ENCODE data around the gene NEUROG2.
A peak's percentile ranks its signal among the peaks of the same experiment; 100 is the strongest.
"Not testable (repeated sequence)": the region's sequence is repeated elsewhere in the genome, so short reads cannot be mapped to it uniquely, and the experiment has no call there.

NEUROG2 gene

DNA sequence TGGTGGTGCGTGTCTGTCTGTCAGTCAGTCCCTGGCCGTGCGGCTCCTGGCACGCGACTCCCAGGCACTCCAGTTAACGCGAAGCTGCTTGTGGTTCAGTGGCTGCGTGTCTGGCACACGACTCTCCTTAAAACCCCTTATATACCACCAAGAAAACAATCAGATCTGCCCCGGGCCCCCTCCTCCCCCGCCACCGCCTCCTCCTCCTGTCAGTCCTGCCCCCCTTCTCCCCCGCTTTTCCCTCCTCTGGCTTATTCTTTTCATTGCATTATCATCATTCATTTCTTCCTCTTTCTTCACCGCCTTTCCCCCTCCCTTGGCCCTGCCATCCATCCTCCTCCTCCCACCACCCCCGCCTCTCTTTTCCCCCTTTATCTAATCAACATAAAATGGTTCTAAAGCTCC lies at the start of gene NEUROG2:
TSS of gene NEUROG2 (minus strand) at position 115 of the 405 bp plus-strand sequence. CDS start 705 bp downstream, outside the sequence.
- DNase-seq, result no peak

DNA sequence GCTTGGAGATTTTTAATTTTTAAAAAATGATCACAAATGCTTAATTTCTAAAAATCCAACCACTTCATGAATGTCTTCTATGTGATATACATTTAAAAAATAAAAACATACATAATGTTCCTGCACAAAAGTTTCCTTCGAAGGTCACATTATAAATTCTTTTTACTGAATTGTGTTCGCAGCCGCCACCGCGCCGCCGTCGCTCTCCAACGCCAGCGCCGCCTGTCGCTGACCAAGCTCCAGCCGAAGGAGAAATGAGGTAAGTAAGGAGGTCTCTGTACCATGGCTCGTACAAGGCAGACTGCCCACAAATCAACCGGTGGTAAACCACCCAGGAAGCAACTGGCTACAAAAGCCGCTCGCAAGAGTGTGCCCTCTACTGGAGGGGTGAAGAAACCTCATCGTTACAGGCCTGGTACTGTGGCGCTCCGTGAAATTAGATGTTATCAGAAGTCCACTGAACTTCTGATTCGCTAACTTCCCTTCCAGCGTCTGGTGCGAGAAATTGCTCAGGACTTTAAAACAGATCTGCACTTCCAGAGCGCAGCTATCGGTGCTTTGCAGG lies 48.8 kb upstream of the NEUROG2 start:
- no peak for DNase-seq

DNA sequence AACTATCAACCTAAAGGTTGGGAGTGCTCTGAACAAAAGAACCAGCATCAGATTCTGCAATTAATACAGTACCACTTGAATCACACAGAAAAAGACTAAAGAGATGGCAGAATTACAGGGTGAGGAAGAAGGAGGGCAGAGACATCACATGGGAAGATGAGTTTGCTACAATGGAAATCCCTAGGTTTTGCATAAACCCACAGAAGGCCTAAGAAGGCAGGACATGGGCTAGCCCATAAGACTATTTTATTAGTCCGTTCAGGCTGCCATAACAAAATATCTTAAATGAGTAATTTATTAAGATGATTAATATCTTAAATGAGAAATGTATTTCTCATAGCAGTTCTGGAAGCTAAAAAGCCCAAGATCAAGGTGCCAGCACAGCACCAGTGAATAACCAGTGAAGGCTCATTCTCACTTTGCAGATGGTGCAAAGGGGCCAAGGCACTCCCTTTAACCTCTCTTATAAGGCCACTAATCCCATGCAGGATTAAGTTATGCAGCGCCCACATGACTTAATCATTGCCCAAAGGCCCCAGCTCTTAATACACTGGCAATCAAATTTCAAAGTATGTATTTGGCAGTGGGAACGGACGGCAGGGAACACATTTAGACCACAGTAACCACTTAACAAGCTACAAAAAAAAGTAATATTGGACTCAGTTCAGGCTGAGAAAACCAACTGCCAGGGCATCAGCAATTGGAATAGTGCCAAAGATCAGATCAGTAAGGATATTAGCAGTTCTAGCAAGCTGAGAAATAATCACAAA lies 47.6 kb upstream of the NEUROG2 start:
- no peak for DNase-seq

DNA sequence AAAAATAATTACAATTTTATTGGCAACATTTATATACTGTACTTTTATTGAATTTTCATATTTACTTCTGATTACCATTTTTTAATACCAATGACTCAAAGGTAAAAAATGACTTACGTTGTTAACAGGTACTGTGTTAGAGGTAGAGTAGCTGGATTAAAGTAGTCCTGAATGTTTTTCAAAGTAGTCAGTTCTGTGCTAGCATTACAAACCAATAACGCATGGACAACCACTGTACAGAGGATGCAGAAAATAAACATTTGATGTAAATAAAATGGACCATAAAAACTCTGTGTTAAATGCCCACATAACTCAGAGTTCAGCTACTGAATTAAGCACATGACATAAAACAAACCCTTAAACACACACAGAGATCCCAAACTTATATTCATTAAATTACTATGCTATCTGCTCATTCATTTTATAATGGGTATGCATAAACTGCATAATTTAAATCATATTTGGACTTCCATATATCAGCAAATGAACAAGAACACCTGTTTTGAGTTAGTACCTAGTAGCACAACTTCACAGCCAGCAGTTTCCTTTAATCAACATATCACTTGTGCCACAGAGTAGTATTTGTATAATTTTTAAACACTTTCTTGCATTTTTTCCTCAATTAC lies 46.4 kb upstream of the NEUROG2 start:
- DNase-seq, result no peak

DNA sequence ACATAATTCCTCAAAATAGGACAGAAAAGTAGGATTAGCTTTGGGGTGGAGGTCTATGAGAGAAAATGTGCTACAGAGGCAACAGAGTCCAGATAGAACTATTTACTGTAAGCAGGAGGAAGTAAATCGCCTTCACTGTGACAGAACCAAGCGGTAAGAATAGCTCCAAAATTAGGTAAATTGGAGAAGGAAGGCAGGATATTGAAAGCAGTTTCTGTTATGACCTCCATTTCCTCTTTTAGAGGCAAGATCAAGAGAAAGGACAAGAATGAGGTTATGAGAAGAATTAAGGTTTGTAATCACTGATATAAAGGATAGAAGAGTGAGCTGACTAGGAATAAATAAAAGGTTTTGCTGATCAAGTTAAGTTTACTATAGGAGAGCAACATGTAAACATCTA lies 44.1 kb upstream of the NEUROG2 start:
- DNase-seq, result no peak

DNA sequence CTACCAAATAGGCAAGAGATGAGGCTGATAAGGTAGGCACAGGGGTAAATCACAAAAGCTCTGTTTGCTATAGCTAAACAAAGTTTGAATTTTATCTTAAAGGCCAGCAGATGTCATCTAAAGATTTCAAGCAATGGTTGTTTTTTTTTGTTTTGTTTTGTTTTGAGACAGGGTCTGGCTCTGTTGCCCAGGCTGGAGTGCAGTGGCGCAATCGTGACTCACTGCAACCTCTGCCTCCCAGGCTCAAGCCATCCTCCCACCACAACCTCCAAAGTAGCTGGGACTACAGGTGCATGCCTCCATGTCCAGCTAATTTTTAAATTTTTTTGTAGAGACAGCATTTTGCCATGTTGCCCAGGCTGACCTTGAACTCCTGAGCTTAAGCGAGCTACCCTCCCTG lies 43.1 kb upstream of the NEUROG2 start:
- DNase-seq, result no peak

DNA sequence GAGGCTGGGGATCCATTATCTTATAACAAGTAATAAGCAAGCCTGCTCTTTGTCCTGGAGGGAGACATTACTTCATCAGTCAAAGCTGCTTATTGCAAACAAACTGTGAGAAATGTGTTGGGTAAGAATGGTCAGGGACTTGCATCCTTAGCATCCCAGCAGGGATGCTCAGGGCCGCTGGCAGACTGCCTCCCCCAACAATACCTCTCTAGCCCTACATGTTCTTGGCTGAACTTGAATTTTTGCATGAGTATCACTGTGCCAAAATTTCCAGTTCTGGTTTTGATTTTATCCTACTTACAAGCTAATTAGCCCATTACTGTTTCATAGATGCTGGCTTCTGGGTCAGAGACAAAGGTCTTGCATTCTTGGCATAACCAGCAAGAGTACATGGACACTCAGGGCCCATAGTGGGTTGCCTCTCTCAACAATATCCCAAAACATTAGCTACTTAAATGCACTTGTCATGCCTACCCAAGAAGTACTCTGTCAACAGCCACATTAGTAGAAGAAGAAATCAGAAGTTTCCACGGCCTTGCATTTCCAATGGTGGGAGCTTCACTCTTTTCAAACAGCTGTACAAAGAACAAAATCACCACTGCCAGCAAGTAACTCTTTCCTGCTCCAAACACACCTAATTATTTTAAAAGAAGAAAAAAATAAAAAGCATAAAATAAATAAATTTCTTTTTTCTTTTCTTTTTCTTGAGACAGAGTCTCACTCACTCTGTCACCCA lies 41.9 kb upstream of the NEUROG2 start:
- peak in 2 of 56 donors; percentile 2 to 7 for DNase-seq

DNA sequence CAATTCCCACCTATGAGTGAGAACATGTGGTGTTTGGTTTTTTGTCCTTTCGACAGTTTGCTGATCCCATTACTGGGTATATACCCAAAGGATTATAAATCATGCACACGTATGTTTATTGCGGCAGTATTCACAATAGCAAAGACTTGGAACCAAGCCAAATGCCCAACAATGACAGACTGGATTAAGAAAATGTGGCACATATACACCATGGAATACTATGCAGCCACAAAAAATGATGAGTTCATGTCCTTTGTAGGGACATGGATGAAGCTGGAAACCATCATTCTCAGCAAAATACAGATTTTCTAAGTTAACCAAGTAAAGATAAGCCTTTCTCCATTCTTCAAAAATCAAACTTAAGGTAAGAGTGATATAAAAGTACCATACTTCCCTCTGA lies 38.3 kb upstream of the NEUROG2 start:
- not testable (repeated sequence) for DNase-seq

DNA sequence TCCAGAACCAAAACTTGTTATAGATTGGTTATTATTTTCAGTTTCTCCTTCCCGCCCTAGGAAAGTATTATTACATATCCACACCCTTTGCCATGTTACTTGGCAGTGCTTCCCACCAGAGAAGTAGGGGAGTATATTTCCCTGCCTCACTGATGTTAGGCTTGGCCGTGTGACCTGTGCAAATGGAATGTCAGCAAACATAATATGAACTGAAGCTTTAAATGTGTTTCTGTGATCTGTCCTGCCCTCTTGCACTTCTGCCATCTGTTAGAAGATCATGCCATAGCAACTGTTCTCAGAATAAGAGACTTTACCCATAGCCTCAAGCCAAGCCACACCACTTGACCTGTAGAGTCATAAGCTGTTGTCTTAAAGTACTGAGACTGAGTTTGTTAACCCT lies 36.7 kb upstream of the NEUROG2 start:
- DNase-seq, result no peak

DNA sequence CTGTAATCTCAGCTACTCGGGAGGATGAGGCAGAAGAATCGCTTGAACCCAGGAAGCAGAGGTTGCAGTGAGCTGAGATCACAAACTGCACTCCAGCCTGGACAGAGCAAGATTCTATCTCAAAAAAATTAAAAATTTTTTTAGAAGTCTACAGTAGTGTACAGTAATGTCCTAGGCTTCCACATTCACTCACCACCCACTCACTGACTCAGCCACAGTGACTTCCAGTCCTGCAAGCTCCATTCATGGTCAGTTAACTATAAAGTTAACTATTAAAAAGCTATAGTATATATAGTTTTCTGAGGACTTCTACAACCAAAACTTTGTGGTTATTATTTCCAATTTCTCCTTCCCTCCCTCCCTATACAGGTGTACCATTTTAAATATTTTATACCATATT lies 34.7 kb upstream of the NEUROG2 start:
- DNase-seq, result no peak

DNA sequence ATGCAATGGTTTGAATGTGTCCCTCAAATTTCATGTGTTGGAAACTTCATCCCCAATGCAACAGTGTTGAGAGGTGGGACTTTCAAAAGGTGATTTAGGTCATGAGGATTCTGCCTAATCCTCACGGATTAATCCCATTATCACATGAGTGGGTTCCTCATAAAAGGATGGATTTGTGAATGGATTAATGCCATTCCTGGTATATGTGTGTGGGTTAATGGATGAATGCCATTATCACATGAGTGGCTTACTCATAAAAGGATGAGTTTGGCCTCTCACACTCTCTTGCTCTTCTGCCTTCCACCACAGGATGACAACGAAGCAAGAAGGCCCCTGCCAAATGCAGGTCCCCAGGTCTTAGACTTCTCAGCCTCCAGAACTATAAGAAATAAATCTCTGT lies 30.5 kb upstream of the NEUROG2 start:
- no peak for DNase-seq

DNA sequence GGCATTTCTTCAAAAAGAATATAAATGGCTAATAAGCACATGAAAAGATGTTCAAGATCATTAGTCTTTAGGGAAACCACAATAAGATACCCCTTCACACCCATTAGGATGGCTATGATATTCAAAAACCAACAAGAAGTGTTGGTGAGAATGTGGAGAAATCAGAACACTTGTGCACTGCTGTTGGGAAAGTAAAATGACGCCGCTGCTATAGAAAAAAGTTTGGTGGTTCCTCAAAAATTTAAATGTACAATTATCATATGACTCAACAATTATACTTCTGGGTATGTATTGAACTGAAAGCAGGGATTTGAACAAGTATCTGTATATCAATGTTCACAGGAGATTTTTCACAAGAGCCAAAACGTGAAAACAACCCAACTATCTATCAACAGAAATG lies 29.4 kb upstream of the NEUROG2 start:
- DNase-seq, result no peak

DNA sequence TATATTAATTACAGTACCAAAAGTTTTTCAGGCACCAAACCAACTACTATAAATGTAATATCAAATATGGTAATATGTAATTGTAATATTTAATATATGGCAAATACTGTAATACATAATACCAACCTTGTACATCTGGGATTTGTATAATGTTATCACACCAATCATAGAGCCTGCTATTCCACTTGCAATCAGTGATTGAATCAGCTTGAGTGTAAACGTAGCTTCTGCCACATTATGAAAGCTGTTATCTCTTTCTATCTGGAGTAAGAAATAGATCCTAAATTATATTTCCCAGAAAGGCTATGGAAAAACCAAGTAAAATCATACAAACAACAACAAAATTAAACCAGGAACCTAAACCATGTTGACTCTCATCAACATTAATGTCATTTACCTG lies 24.7 kb upstream of the NEUROG2 start:
- no peak for DNase-seq

DNA sequence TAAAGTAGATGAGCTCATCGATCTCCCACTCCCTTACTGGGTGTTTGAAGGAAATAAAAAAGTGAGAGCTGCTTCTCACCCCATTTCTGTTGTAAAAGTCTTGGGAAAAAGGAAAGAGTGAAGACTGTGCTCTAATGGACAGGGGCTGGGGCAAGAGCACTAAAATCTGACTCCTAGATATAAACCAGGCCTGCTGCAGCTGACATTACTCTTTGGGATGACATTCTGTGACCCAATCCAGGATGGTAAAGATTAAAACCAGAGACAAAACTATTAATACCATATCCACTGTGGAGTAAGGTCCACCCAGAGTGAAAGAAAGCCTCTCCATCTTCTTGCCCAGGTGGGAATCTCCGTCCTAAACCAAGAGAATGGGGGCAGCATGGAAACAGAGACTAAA lies 20.1 kb upstream of the NEUROG2 start:
- no peak for DNase-seq

DNA sequence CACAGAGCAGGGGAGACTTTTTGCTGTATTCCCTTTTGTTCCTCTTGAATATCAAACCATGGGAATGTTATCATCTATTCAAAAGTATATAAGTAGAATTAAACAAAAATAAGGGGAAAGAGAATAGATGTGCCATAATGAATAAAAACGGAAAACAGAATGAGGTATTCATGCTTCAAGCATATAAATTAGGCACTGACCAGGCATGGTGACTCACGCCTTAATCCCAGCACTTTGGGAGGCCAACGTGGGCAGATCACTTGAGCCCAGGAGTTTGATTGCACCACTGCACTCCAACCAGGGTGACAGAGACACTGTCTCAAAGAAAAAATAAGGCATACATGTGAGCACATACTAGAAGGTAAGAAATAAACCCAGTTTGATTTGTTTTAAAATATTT lies 16.3 kb upstream of the NEUROG2 start:
- DNase-seq, result no peak

DNA sequence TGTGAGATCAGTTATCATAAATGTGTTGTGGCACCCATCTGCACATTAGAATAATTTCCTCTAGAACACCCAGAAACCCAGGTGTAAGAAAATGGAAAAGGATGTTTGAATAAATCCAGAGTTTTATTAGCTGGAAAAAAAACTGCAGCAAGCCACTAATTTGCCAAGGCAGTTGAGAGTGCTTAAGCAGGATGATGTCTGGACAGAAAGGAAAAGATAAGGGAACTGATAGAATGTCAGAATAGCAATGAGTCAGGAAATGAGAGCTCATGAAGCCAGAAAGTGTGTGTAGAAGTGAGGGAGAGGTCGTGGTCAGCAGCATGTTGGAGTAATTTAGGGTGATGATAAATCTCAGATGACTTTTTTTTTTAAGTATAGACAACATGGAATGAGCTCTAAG lies 15.2 kb upstream of the NEUROG2 start:
- no peak for DNase-seq

DNA sequence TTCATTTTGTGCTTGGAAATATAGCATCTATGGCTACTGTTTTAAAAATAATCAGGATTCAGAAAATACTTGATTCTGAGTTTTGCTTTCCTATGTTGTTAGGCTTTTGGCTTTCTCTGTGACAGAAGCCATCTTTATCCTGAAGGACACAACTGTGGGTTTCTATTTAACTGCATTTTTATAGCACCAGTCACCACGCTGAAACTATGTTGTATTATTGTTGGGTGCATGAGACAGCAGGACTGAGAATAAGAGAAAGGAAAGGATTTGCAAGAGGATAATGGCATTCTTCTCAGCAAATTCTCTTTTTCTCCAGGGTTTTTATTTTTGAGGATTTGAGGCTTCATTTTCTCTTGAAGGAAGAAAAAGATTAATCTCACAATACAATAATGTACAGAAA lies 10.1 kb upstream of the NEUROG2 start:
- DNase-seq, result no peak

DNA sequence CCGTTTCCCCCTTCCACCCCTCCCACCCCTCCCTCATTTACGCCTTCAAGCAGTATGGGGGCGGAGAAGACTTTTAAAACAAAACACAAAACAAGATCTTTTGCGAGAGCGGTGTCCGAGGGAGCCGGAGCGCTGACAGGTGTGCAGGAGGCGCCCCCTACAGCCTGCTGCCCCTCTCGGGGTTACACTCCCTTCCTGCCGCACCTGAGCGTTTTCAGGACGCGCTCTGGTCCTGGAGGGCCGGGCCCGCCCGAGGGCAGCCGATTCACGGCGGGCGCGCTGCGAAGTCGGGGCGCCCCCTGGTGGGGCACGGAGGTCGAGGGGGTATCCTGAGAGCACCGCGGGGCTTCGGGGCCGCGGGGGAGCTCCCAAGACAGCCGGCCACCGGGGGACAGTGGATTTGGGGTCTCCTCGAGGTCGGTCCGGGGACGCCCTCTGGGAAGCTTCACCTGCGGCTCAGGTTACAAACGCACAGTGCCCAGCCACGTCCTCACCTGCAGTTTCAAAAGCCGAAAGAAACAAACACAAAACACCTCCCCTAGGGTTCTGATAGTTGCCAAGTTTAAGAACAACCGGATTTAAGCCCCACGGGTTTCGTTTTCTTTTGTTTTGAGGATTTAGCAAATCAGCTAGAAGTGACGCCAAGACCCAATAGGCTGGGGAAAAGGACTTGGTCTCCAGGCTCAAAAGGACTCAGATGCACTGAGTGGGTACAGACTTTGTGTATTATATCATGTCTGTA lies 8.0 kb upstream of the NEUROG2 start:
- DNase-seq, result peak in 11 of 56 donors; percentile 10 to 63 (median 26)

DNA sequence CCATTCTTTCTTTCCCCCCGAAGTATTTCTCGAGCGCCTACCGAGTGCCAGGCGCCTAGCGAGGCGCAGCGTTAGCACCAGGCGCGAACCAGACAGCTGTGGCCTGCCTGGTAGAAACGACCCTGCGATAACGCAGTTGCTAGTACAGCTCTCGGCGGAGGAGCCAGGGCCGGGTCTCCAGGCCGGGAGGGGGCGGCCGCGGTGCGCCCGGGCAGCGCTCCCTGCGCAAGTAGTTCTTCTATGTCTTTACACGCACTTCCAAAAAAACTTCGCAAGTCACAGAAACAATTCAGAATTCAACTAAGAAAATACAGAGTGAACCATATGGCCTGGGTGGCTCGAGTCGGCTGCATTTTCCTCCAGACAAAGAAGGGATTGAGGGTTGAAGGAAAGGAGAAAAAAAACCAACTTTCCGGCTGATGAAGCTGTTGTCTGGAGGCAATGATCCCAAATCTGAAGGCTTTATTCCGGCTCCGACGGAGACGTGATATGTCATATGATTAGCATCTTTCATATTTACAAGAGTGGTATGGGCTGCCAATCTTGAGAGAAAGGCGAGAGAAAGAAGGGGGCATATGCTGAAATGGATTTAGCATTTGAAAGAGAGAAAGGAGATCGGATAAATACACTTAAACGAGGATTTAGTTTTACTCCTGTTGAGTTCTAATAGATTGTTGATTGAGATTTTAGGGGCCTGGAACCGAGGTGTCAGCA lies 7.2 kb upstream of the NEUROG2 start:
- peak in 4 of 56 donors; percentile 4 to 26 (median 12) for DNase-seq

DNA sequence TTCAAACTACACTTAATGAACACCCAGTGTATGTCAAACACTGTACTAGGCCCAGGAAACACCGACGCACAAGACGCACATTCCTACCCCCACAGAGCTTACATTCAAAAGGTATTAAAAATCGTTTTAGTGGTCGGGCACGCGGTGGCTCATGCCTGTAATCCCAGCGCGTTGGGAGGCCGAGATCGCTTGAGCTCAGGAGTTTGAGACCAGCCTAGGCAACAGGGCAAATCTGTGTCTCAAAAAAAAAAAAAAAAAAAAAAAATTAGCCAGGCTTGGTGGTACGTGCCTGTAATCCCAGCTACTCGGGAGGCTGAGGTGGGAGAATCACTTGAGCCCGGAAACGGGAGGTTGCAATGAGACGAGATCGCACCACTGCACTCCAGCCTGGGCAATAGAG lies 6.5 kb upstream of the NEUROG2 start:
- not testable (repeated sequence) for DNase-seq
